Measurements from ENCODE around the gene GRIK3.

GRCh38 chr1:36909946-36910725 lies 124.2 kb downstream of the GRIK3 start:
- no peak for TF ChIP-seq POLR2A (IDR thresholded peaks at IDR 0.05)
- TF ChIP-seq, protein P1, sequence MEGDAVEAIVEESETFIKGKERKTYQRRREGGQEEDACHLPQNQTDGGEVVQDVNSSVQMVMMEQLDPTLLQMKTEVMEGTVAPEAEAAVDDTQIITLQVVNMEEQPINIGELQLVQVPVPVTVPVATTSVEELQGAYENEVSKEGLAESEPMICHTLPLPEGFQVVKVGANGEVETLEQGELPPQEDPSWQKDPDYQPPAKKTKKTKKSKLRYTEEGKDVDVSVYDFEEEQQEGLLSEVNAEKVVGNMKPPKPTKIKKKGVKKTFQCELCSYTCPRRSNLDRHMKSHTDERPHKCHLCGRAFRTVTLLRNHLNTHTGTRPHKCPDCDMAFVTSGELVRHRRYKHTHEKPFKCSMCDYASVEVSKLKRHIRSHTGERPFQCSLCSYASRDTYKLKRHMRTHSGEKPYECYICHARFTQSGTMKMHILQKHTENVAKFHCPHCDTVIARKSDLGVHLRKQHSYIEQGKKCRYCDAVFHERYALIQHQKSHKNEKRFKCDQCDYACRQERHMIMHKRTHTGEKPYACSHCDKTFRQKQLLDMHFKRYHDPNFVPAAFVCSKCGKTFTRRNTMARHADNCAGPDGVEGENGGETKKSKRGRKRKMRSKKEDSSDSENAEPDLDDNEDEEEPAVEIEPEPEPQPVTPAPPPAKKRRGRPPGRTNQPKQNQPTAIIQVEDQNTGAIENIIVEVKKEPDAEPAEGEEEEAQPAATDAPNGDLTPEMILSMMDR (IDR thresholded peaks at IDR 0.05) = no peak
